Measurements from ENCODE around the gene PLCG2.
"Not testable (repeated sequence)": the region's sequence is repeated elsewhere in the genome, so short reads cannot be mapped to it uniquely, and the experiment has no call there.

The PLCG2 gene

GRCh38 chr16:81752876-81753227 is 26.2 kb upstream of the PLCG2 start:
- DNase-seq, result no peak

GRCh38 chr16:81754858-81755257 is 24.2 kb upstream of the PLCG2 start:
- DNase-seq, result no peak

- no peak for DNase-seq
Measured at GRCh38 chr16:81755915-81756614, 23.0 kb upstream of the PLCG2 start.

- no peak for DNase-seq
Measured at GRCh38 chr16:81756615-81757356, 22.3 kb upstream of the PLCG2 start.

GRCh38 chr16:81758376-81758775 is 20.7 kb upstream of the PLCG2 start:
- no peak for DNase-seq

GRCh38 chr16:81762322-81762721 is 16.8 kb upstream of the PLCG2 start:
- DNase-seq, result not testable (repeated sequence)

GRCh38 chr16:81765111-81765919 is 13.8 kb upstream of the PLCG2 start:
- DNase-seq, result no peak

GRCh38 chr16:81765969-81766368 is 13.1 kb upstream of the PLCG2 start:
- DNase-seq, result no peak

- no peak for DNase-seq
Measured at GRCh38 chr16:81767987-81768592, 11.0 kb upstream of the PLCG2 start.

- DNase-seq, result no peak
Measured at GRCh38 chr16:81770008-81770407, 9.1 kb upstream of the PLCG2 start.

- no peak for DNase-seq
Measured at GRCh38 chr16:81774348-81774747, 4.7 kb upstream of the PLCG2 start.

GRCh38 chr16:81775570-81775969 is 3.5 kb upstream of the PLCG2 start:
- DNase-seq, result no peak

GRCh38 chr16:81778231-81778630 is 860 bp upstream of the PLCG2 start:
- no peak for DNase-seq

- DNase-seq, result peak; percentile 65
Measured at GRCh38 chr16:81779536-81780320, 637 bp downstream of the PLCG2 start.

- DNase-seq, result no peak
Measured at GRCh38 chr16:81780350-81780749, 1.3 kb downstream of the PLCG2 start.

- no peak for DNase-seq
Measured at GRCh38 chr16:81782236-81782635, 3.1 kb downstream of the PLCG2 start.

- peak; percentile 35 for DNase-seq
Measured at GRCh38 chr16:81784072-81784795, 5.1 kb downstream of the PLCG2 start.

- no peak for DNase-seq
Measured at GRCh38 chr16:81785138-81785924, 6.2 kb downstream of the PLCG2 start.

- no peak for DNase-seq
Measured at GRCh38 chr16:81786321-81786720, 7.2 kb downstream of the PLCG2 start.

- DNase-seq, result no peak
Measured at GRCh38 chr16:81786868-81787267, 7.8 kb downstream of the PLCG2 start.
